GM19328 (cell line): Measurements from ENCODE around the gene CWC25.
"Not testable (repeated sequence)": the region's sequence is repeated elsewhere in the genome, so short reads cannot be mapped to it uniquely, and the experiment has no call there.

Experiments
- ATAC-seq: cut with Tn5 transposase; IDR thresholded peaks from one replicate; pipeline ENCODE4 v1.9.1; 2021; ENCODE audit warnings: mild to moderate bottlenecking, moderate library complexity; ENCODE audit not compliant: unreplicated experiment

Gene CWC25

GRCh38 chr17:38790148-38790707 is 34.9 kb downstream of the CWC25 start:
- not testable (repeated sequence) for ATAC-seq

- no peak for ATAC-seq
Measured at GRCh38 chr17:38789185-38789584, 35.9 kb downstream of the CWC25 start.

GRCh38 chr17:38787999-38788398 is 37.1 kb downstream of the CWC25 start:
- ATAC-seq, result not testable (repeated sequence)

GRCh38 chr17:38786372-38786771 is 38.7 kb downstream of the CWC25 start:
- ATAC-seq, result no peak

GRCh38 chr17:38783227-38783626 is 41.9 kb downstream of the CWC25 start:
- no peak for ATAC-seq

- ATAC-seq, result no peak
Measured at GRCh38 chr17:38779965-38780752, 45.0 kb downstream of the CWC25 start.

GRCh38 chr17:38777641-38778250 is 47.4 kb downstream of the CWC25 start:
- ATAC-seq, result no peak

- no peak for ATAC-seq
Measured at GRCh38 chr17:38773258-38773657, 51.9 kb downstream of the CWC25 start.

GRCh38 chr17:38768417-38768816 is 56.7 kb downstream of the CWC25 start:
- no peak for ATAC-seq

GRCh38 chr17:38766341-38766740 is 58.8 kb downstream of the CWC25 start:
- ATAC-seq, result no peak

- no peak for ATAC-seq
Measured at GRCh38 chr17:38762231-38762630, 62.9 kb downstream of the CWC25 start.

GRCh38 chr17:38761612-38762011 is 63.5 kb downstream of the CWC25 start:
- ATAC-seq, result no peak

GRCh38 chr17:38753071-38753506 is 72.0 kb downstream of the CWC25 start:
- no peak for ATAC-seq

GRCh38 chr17:38752308-38753070 is 72.6 kb downstream of the CWC25 start, which contains the start of gene PSMB3:
Gene PSMB3 (plus strand): TSS chr17:38752741. CDS start chr17:38752827, 86 bp downstream.
- ATAC-seq, result peak; percentile 85

- ATAC-seq, result peak; percentile 7
Measured at GRCh38 chr17:38751808-38752307, 73.3 kb downstream of the CWC25 start.

- no peak for ATAC-seq
Measured at GRCh38 chr17:38751144-38751807, 73.8 kb downstream of the CWC25 start.
